ENCODE measurements around the gene LMOD2.

GRCh38 chr7:123656544-123657303 lies 1.1 kb downstream of the LMOD2 start:
- TF ChIP-seq CTCF (IDR thresholded peaks at IDR 0.05) (no peak), POLR2A (IDR thresholded peaks at IDR 0.05) (no peak)
